DMS53 treated with DMSO at 0.1 percent for 48 hours (cell line): ENCODE data around the gene SYNRG.
A peak's percentile ranks its signal among the peaks of the same experiment; 100 is the strongest.
"Not testable (repeated sequence)": the region's sequence is repeated elsewhere in the genome, so short reads cannot be mapped to it uniquely, and the experiment has no call there.

ENCODE experiments used
- DNase-seq: peaks from one replicate; lab custom pipeline; 2025; ENCODE audit not compliant: unreplicated experiment; lab: John Stamatoyannopoulos, UW

The SYNRG gene, protein sequence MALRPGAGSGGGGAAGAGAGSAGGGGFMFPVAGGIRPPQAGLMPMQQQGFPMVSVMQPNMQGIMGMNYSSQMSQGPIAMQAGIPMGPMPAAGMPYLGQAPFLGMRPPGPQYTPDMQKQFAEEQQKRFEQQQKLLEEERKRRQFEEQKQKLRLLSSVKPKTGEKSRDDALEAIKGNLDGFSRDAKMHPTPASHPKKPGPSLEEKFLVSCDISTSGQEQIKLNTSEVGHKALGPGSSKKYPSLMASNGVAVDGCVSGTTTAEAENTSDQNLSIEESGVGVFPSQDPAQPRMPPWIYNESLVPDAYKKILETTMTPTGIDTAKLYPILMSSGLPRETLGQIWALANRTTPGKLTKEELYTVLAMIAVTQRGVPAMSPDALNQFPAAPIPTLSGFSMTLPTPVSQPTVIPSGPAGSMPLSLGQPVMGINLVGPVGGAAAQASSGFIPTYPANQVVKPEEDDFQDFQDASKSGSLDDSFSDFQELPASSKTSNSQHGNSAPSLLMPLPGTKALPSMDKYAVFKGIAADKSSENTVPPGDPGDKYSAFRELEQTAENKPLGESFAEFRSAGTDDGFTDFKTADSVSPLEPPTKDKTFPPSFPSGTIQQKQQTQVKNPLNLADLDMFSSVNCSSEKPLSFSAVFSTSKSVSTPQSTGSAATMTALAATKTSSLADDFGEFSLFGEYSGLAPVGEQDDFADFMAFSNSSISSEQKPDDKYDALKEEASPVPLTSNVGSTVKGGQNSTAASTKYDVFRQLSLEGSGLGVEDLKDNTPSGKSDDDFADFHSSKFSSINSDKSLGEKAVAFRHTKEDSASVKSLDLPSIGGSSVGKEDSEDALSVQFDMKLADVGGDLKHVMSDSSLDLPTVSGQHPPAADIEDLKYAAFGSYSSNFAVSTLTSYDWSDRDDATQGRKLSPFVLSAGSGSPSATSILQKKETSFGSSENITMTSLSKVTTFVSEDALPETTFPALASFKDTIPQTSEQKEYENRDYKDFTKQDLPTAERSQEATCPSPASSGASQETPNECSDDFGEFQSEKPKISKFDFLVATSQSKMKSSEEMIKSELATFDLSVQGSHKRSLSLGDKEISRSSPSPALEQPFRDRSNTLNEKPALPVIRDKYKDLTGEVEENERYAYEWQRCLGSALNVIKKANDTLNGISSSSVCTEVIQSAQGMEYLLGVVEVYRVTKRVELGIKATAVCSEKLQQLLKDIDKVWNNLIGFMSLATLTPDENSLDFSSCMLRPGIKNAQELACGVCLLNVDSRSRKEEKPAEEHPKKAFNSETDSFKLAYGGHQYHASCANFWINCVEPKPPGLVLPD (N-terminal part only)

DNA sequence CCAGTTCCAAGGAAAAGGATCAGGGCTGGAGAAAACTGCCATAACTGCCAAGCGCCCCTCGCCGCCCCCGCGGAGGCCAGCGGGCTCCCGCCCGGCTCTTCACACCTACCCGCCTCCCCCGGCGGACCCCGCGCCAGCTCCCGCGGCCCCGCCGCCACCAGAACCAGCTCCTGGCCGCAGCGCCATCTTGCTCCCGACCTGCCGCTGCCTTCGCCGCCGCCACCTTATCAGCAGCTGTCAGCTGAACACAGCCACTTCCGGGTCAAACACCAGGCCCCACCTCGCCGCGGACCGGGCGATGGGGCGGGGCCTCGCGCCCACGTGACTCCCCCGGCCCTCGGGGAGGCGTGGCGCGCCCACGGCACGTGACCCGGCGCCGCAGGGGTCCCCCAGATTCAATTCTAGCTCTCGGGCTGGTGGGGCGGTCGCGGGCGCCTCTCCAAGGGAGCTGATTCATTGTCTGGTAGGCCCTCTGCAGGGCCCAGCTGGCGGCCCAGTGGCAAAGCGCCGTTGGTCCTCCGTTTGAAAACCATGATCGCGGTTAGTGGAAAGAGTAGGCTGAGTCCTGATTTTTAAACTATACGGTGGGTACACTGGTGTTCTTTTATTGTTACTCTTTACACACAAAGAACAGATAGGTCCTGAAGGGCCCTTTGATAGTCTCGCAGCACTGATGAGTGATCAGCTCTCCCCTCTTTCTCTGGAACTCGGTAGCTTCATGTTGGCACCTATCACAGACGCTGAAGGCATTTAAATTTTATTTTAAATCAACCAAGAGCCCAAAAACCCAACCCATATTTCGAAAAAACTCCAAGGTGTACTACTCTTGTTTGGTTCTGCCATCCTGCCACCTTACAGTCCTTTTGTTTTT lies at the start of gene SYNRG:
SYNRG (minus strand) TSS at position 249 of the 871 bp plus-strand sequence; CDS start at position 186, 63 bp downstream.
- peak; percentile 73 for DNase-seq

DNA sequence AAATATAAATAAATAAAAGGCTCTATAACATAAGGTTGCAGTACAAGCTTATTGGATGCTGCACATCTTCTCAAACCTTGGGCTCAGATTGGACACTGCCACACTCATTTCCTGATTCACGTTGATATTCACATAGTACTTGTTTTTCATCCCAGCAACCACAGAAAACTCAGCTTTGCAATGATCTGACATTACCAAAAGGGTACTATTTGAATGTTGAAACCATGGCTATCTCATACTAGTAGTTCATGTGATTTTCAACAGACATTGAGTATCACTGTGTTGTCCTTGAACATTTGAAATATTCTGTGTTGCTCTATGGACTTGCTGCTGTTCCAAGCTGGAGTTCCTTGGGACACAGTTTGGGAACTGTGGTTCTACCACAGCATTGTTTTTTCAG lies 48.0 kb upstream of the SYNRG start:
- DNase-seq, result no peak

DNA sequence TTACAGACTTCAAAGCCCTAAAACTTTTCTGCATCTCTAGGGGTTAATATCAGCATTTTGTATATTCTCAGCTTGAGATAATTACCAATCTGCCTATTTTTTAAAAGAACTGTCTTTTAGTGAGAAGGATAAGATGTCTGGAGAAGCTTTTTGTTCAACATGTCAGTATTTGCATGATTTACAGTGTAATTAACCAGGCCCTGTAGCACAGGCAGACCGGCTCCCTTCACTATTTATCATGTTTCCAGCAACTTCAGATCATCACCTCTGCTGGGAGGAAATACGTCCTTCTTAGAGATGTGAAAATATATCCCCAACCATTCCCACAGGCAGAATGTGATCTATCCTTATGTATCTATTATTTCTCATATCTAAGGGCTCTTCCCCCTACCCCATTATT lies 42.6 kb upstream of the SYNRG start:
- DNase-seq, result no peak

DNA sequence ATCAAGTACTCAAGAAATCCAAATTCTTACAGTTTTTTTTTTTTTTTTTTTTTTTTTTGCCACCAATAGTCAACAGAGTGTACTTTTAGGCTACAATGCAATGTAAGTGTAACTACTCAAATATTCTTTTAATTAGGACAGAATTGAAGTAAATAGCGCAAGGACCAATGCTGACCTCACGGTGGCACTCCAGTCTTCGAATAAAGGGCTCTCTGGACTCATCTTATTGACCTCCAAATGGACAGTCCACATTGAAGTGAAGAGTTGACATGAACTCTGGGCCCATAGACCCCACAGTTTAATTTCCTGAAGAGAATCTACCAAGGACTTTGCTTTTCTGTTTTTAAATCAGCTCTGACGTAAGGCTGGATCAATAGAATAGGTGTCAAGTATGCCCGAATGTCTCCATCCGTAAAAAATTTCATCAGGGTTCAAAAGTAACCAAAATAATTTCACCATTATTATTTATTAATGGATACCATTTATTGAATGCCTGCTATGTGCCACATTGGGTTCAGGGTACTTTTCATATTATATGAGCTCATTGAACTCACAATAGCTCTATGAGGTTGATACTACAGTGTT lies 41.3 kb upstream of the SYNRG start:
- no peak for DNase-seq

DNA sequence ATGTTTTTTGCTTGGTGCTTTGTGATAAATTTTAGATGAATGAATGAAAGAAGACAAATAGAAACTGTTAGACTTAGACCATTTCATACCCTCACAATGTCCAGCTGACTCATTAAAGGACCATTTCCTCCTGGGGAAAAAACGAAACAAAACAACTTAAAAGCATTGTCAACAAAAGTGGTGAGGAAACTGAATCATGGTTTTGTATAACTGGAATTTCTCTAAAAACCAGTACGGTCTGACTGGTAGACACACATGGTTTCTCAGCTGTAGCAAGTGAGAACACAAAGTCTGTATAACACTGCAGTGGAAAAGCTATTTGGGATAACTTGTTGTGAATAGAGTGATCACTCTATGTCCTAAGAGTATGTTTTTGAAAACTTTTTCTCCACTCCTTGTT lies 39.3 kb upstream of the SYNRG start:
- DNase-seq, result no peak

DNA sequence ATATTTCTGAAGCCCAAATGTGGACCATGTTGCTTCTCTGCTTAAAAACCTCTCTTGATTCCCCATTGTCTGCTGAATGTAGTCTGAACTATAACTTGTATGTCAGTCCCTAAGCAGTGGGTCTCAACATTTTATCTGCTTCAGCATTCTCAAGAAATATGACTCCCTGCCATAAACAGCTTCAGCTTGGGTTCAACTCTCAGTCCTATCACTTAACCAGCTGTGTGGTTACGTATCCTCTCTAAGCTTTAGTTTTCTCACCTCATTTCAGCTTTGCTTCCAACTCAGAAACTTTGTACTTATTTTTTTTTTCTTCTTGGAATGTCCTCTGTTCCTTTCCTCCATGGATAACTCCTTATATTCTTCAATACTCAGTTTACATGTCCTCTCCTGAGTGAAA lies 38.6 kb upstream of the SYNRG start:
- DNase-seq, result no peak

DNA sequence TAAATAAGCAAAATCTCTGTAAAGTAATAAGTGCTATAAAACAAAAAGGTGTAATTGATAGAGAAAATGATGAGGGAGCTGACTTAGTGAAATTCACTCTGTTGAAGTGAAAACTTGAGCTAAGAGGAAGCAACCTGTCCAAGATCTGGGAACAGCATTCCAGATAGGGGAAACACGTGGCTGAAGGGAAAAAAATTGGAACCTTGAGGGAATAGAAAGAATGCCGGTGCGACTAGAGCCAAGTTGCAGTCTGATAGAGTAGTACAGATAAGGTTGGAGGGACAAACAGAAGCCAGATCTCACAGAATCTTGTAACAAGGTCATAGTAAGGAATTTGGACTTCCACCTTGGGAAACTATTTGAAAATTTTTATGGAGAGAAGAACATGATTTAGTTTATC lies 34.7 kb upstream of the SYNRG start:
- no peak for DNase-seq

DNA sequence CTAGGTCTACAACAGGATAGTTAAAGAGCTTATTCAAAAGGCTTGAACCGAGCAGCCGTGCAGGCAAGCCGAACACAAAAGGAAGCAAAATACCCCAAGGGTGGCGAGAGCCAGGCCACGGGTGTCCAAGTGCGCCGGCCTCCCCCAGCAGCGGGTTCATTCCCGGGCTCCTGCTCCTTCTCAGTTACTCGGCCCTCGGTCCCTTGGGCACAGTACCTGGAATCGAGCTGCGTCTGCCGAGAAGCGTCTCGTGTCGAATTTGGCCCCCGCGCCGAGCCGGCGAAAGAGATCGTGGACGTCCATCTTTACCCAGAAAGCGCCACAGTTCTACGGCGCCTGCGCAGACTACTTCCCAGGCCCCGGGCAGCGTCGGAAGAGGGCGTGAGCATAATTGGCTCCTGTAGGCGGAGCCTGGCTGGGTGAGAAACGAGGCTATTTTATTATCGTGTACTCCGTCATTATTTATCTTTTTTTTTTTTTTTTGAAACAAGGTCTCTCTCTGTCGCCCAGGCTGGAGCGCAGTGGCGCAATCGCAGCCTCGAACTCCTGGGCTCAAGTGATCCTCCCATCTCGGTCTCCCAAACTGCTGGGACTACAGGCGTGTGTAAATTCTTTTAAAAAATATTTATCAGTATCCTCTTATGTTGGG lies 34.0 kb upstream of the SYNRG start, which contains the start of gene DDX52:
DDX52 (minus strand) TSS at position 329 of the 649 bp plus-strand sequence; CDS start at position 303, 26 bp downstream.
- peak; percentile 77 for DNase-seq

DNA sequence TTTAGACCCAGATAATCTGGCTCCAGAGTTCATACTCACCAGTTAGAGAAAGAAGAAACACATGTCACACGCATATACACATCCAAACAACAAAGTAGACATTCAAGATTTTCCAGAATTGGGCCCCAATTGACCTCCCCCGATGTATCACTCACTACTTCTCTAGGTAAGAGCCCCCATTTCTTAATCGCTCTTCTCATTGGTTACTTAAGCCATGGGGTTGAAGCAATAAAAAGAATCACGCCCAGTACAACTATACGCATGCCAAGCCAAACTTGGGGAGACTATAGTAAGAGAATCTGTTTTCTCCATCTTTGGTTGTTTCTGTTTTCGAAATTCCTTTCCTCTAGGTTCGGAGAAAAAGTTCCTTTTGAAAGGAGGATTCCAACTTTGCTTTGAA lies 33.5 kb upstream of the SYNRG start:
- DNase-seq, result no peak

DNA sequence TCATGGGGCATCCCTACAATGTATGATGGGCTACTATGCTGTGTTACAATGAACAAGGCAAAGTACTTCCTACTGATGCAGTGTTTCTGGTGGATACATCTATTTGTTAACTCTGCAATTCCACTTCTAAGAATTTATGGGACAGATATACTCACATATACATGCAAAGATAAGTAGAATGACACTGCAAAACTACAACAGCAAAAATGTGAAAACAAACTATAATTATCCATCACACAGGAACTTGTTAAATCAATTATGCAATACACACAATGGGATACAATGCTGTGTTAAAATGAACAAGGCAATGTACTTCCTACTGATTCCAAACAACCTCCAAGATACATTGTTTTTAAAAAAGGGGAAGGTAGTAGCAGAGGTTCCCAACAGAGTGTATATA lies 30.8 kb upstream of the SYNRG start:
- DNase-seq, result no peak

DNA sequence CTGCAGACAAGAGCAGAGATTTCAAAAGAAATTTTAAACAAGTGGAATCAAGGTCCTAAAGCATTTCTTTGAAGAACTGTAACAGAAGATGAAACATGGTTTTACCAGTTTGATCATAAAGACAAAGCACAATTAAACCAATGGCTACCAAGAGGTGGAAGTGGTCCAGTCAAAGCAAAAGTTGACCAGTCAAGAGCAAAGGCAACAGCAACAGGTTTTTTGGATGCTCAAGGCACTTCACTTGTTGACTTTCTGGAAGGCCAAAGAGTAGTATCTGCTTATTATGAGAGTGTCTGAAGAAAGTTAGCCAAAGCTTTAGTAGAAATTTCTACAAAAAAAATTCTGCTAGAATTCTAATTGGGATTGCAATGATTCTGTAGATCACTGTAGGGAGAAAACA lies 28.7 kb upstream of the SYNRG start:
- DNase-seq, result no peak

DNA sequence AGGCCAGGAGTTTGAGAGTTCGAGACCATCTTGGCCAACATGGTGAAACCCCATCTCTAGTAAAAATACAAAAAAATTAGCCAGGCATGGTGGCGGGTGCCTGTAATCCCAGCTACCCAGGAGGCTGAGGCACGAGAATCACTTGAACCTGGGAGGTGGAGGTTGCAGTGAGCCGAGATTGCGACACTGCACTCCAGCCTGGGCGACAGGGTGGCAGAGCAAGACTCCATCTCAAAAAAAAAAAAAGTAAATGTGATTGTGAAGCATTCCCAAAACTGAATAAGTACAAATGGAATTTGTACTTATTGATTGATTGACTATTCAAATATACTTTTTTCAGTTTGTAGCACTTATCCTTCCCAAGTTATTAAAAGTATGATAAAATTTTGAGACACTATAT lies 7.2 kb upstream of the SYNRG start:
- DNase-seq, result not testable (repeated sequence)

DNA sequence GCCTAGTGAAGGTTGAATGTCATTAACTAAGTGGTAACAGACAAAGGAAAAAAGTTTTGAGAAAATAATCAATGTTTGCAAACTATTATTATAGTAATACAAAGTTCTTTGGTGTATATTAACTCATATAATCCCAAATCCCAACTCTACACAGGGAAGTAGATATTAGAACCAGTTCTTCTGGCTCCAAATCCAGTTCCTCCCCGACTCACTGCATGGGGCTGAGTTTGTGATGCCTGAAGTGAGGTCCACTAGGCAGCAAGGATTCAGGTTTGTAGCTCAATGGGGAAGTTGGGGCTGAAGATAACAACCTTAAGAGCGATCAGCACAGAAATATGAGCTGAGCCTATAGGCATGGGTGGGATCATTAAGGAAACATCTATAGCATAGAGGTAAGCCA lies 5.6 kb upstream of the SYNRG start:
- no peak for DNase-seq

DNA sequence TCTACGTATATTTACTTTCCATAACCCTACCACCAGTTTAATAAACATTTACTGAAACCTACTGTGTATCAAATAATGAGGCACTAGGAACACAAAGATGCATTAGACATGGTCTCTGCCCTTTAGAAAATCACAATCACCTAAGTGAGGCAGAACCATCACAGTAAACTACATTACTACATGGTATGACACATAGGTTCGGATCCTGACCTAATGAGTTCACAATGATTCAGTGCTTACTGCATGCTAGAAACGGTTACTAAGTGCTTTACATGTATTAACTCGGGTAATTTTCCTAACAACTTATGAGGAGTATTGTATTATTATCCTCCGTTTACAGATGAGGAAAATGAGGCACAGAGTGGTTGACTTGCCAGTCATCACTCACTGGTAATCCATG lies 5.2 kb upstream of the SYNRG start:
- no peak for DNase-seq

DNA sequence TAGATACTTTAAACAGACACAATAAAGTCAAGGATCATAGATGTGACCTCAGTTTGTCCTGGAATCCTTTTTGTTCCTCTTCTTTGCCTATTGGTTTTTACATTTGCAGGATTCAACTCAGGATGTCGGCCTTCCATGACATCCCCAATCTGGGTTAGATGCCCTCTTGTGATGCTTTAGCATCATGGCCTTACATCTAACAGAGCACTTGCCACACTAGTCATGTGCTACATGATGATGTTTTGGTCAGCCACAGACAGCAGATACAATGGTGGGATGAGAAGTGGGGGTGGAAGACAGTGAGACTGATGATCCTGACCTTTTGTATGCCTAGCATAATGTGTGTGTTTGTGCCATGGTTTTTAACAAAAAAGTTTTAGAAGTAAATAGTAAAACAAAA lies 1.8 kb upstream of the SYNRG start:
- DNase-seq, result no peak

DNA sequence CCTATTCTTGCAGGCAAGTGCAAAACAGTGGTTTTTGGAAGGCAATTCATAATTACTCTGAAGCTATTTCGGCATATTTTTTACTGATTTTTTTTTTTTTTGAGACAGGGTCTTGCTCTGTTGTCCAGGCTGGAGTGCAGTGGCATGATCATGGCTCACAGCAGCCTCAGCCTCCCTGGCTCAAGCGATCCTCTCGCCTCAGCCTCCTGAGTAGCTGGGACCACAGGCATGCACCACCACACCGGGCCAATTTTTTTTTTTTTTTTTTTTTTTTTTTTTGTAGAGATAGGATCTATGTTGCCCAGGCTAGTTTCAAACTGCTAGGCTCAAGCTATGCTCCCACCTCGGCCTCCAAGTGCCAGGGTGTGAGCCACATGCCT lies 813 bp upstream of the SYNRG start:
- DNase-seq, result not testable (repeated sequence)

DNA sequence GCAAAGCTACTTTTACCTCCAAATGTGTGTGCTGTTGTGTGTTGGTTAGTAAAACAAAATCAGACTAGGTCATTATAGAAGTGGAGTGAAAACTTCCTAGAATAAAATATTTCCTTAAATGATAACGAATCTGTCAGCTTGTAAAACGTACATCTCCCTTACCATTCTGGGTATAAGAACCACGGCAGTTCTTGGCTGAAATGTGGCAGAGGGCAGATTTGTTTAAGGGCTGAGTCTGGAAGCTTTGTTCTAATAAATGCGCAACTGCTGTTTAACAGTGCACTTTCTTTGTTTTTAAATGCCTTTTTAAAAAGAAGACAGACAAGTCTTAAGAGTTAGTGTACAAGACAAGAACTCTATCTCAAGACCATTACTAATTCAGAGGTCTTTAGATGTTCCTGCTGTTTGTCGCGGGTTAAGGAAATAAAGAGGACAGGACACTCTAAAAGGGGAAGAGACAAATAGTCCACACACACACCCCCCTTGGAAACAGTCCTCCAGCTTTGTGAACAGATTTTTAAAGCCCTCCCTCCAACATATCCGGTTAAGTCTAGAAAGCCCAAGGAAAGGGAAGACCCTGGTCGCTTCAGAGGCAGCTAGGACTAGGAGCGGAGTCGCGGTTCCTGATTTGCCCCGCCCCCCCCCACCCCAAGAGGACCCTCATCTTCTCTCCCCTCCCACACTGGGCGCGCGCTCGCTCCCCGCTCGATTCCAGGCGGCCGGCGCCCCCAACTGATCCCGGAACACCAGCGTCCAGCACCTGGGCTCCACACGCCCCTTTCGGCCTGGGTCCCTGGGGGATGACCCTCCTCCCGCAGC lies 658 bp downstream of the SYNRG start:
- no peak for DNase-seq

DNA sequence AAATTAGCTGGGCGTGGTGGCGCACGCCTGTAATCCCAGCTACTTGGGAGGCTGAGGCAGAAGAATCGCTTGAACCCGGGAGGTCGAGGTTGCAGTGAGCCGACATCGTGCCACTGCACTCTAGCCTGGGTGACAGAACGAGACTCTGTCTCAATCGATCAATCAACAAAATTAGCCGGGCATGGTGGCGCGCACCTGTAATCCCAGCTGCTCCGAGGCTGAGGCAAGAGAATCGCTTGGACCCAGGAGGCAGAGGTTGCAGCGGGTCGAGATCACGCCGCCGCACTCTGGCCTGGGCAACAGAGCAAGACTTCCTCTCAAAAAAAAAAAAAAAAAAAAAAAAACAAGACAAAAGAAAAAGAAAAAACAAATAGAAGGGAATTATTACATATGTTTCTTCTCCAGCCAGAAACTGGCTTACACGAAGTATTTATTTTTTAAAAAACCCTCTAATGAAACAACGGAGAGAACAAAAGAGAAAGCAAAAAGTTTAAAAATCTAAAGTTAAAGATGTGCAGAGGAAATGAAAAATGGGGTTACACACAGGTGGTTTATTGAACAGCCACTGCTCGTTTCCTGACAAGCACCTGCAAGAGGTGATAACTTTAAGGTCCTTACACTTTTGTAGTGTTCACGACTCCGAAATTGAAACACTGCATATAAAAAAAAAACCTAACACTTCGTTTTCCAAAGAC lies 1.4 kb downstream of the SYNRG start:
- DNase-seq, result no peak
